DMS79 (cell line): Measurements from ENCODE around the gene ARID3C.

ENCODE experiments used
- DNase-seq: peaks from one replicate; lab custom pipeline; 2025; lab: John Stamatoyannopoulos, UW

The ARID3C gene

GRCh38 chr9:34577400-34578240 lies 51.2 kb downstream of the ARID3C start:
- no peak for DNase-seq

GRCh38 chr9:34576597-34577399 lies 52.1 kb downstream of the ARID3C start:
- no peak for DNase-seq

- no peak for DNase-seq
These were observed 52.8 kb downstream of the ARID3C start for GRCh38 chr9:34575862-34576596.

- no peak for DNase-seq
These were observed 53.6 kb downstream of the ARID3C start for GRCh38 chr9:34575241-34575640.

GRCh38 chr9:34574571-34574970 lies 54.3 kb downstream of the ARID3C start:
- no peak for DNase-seq

- DNase-seq: no peak
These were observed 55.1 kb downstream of the ARID3C start for GRCh38 chr9:34573599-34574325.

GRCh38 chr9:34572628-34573027 lies 56.2 kb downstream of the ARID3C start:
- DNase-seq: no peak

GRCh38 chr9:34572092-34572491 lies 56.8 kb downstream of the ARID3C start:
- no peak for DNase-seq

GRCh38 chr9:34571481-34571810 lies 57.4 kb downstream of the ARID3C start:
- no peak for DNase-seq
